ENCODE results near the gene PSMC2.
"Not testable (repeated sequence)": the region's sequence is repeated elsewhere in the genome, so short reads cannot be mapped to it uniquely, and the experiment has no call there.

Gene PSMC2

DNA sequence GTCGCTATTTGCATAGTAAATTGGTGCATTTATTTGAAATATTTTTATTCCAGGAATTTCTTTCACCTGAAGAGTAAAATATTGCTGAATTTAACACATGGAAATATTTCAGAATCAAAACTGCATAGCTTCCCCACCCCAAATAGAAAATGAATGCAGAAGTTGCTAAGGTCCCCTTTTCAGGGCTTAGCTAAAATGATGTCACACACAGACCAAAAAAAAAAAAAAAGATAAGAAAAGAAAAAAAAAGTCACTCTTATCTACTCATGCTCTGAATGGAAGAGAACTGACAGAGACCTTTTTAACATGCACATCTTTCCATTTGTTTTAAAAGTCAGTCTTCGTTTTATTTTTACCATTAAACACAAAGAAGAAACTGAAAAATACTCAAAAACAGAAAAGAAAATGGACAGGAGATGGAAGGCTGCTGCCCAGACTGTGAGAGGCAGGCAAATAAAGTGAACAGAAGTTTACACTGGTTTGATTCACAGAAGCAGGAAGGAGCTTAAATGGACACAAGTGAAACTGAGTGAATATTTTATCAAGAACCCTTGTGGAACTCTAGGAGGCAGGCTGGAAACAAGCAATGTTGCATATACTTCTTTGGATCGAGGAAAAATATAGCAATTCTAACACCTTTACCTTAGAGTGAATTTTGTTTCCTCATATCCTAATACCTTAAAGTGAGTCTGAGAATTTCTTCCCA, 32.0 kb downstream of the PSMC2 start:
- no peak for DNase-seq

GRCh38 chr7:103380395-103381191, 33.1 kb downstream of the PSMC2 start:
- DNase-seq, result no peak

DNA sequence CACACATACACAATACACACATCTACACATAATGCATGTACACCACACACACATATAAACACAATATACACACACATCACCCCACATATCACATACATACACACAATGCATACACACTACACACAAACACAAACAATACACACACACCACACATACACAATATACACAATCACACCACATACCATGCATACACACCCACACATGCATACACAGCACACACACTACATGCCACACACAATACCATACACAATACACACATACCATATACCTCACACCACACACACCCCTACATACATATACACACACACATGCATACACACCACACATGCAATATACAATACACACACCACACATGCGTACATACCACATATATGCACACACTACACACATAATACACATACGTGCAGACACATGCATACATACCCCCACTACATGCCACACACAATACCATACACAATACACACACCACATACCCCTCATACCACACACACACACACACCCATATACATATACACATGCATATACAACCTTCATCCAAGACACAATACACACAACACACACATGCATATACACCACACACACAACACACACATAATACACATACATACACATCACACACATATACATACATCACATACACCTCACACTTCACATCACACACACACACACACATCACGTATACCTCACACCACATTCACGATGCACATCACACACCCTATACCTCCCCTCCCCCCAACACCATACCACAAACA, 34.0 kb downstream of the PSMC2 start:
- DNase-seq, result no peak

- DNase-seq, result no peak
Measured at GRCh38 chr7:103382032-103382402, 34.6 kb downstream of the PSMC2 start.

DNA sequence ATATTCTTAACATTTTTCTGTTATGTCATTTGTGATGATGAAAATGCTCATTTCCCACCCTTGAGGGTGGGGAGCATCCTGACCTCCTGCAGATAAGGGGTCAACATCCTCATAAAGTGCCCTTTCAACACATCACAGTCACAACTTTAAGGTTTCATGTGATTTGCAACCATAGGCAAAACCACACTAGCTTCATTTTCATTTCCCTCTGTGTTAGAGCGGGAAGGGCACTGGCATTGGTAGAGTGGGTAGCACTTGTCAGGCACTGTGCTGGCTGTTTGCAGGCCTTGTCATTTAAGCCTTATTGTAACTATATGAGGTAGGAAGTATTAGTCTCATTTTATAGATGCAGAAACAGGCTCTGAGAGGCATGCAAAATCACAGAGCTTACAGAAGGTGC, 39.8 kb downstream of the PSMC2 start:
- DNase-seq, result no peak

DNA sequence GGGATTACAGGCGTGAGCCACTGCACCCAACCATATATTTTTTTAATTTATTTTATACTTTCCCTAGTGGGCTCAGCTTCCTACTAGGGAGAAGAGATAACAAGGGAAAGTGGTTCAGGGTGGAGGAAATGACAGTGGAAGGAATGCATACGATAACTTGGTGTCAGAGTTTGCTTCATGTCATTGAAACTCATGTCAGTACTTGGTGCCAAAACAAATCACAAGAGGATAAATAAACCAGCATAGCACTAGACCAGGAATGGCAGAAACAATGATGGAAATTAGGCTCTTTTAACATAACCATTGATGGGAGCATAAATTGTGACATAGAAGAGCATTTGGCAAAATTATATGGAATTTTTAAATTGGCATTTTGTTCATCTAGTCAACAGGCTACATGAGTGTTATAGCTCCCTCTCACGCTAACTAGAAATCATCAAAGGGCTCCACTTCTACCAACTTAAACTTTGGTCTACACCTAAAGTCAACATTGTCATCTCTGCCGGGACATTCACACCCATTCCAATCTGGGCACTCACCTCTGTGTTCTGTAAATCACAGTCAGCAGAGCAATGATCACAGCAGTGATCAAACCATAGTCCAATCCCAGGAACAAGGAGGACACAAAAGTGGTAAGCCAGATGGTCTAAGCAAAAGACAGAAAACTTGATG, 41.2 kb downstream of the PSMC2 start:
- DNase-seq, result no peak

- no peak for DNase-seq
Measured at GRCh38 chr7:103389263-103389662, 41.8 kb downstream of the PSMC2 start.

DNA sequence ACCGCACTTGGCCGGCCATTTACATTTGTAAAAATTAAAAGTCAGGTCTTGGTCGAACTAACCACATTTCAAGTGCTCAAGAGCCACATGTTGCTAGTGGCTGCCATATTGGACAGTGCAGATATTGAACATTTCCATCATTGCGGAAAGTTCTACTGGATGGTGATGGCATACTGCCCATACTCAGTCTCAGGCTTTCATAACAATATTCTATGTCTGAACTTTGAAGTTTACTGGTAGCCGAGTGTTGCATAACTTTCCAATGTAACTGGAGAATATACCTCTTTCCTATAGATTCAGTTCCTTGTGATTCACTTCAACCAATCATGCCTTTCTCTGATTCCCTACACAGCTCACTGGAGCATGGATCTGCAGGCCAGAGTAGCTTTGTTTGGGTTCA, 43.7 kb downstream of the PSMC2 start:
- no peak for DNase-seq

GRCh38 chr7:103391976-103392375, 44.5 kb downstream of the PSMC2 start:
- DNase-seq, result no peak

- DNase-seq, result no peak
Measured at GRCh38 chr7:103394566-103394965, 47.1 kb downstream of the PSMC2 start.

DNA sequence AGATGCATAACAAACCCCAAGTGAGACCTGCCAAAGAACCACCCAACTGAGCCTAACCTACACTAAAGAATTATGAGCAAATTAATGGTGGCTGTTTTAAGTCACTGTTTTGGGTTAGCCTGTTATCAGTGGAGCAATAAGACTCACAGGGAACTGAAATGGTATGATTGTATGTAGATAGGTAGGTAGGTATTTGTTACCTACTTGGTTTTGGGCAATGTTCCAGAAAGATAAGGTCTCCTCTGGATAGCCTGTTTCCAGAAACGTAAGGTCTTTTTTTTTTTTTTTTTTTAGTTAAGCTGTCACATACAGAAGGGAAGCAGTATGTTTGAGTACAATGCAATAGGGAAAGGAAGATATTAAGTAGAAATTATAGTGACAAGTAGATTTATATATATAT, 47.6 kb downstream of the PSMC2 start:
- no peak for DNase-seq

DNA sequence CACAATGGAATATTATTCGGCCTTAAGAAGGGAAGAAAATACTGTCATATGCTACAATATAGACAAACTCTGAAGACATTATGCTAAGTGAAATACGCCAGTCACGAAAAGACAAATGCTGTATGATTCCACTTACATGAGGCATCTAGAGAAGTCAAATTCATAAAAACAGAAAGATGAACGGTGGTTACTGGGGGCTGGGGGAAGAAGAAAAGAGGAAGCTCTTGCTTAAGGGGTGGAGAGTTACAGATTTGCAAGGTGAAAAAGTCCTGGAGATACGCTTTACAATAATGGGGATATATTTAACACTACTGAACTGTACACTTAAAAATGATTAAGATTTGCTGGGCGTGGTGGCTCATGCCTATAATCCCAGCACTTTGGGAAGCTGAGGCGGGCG, 49.0 kb downstream of the PSMC2 start:
- DNase-seq, result no peak

DNA sequence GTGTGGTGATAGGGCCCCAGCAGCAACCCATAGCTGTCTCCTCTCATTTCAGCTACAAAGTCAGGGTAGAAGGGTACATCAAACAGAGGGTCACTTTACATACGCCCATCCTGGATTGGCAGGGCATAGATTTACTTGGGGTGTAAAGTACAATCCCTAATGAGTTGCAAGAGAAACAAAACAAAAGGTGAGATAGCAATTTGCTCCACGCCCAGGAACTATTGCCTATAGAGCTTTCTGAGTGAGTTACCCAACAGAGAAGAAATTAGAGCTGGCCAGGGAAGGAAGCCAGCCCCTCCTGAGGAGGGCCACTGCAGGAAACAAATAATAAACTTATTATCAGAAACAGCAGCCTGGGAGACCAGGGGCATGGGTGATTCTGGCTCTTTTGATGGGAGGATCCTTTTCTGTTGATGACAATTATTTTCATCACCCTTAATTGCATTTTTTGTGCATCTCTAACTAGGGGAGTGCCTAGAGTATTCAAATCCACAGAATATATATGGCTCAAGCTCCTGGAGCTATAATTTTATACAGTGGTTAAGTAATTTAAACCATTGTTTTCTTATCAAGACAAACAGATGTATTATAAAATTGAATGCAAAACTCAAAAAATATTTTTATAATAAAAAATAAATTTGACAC, 51.2 kb downstream of the PSMC2 start:
- no peak for DNase-seq

DNA sequence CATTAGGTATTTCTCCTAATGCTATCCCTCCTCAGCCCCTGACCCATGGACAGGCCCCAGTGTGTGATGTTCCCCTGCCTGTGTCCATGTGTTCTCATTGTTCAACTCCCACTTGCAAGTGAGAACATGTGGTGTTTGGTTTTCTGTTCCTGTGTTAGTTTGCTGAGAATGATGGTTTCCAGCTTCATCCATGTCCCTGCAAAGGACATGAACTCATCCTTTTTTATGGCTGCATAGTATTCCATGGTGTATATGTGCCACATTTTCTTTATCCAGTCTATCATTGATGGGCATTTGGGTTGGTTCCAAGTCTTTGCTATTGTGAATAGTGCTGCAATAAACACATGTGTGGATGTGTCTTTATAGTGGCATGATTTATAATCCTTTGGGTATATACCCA, 52.2 kb downstream of the PSMC2 start:
- not testable (repeated sequence) for DNase-seq

DNA sequence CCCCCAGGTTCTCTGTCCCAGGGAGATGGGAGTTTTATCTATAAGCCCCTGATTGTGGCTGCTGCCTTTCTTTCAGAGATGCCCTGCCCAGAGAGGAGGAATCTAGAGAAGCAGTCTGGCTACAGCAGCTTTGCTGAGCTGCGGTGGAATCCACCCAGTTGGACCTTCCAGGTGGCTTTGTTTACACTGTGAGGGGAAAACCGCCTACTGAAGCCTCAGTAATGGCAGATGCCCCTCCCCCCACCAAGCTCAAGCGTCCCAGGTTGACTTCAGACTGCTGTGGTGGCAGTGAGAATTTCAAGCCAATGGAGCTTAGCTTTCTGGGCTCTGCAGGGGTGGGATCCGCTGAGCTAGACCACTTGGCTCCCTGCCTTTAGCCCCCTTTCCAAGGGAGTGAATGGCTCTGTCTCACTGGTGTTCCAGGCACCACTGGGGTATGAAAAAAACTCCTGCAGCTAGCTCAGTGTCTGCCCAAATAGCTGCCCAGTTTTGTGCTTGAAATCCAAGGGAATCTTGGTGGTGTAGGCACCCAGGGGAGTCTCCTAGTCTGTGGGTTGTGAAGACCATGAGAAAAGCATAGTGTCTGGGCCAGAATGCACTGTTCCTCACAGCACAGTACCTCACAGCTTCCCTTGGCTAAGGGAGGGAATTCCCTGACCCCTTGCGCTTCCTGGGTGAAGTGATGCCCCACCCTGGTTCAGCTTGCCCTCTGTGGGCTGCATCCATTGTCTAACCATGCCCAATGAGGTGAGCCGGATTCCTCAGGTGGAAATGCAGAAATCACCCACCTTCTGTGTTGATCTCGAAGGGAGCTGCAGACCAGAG, 58.6 kb downstream of the PSMC2 start:
- not testable (repeated sequence) for DNase-seq

GRCh38 chr7:103412151-103412550, 64.7 kb downstream of the PSMC2 start:
- no peak for DNase-seq

DNA sequence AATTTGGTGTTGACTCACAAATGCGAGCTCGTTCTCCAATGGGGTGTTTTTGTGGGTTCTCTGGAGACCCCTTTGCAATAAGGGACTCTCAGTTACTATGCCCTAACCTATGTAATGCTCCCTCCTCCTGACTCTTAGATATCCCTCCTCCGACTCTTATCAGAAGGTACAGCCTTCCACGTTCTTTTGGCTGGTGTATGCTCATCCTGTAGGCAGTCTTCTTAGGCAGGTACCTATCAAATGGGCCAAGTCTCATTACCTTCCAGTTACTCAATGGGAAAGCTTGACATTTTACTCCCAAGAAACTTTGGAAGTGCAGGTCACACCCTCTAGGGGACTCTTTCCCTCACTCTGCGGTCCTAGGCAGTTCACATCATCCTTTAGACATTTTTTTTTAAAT, 66.0 kb downstream of the PSMC2 start:
- DNase-seq, result no peak

GRCh38 chr7:103418241-103418640, 70.8 kb downstream of the PSMC2 start:
- no peak for DNase-seq

Measured in NCI-H146 (cell line).